Neural progenitor cell (in vitro differentiated cells): ENCODE measurements around the gene CTSV.

Experiments used
- EZH2phosphoT487 ChIP-seq: fragments of 200-600 bp; sonication (generic); IDR thresholded peaks from 2 replicates; pipeline ENCODE4 v1.6.1; 2017; ENCODE audit warnings: antibody characterized with exemption
- TF ChIP-seq, protein P1 (sequence below): fragments of 200-600 bp; sonication (generic); IDR thresholded peaks from 2 replicates; pipeline ENCODE4 v1.5.1; 2017; ENCODE audit warnings: antibody characterized with exemption, mild to moderate bottlenecking

DNA sequence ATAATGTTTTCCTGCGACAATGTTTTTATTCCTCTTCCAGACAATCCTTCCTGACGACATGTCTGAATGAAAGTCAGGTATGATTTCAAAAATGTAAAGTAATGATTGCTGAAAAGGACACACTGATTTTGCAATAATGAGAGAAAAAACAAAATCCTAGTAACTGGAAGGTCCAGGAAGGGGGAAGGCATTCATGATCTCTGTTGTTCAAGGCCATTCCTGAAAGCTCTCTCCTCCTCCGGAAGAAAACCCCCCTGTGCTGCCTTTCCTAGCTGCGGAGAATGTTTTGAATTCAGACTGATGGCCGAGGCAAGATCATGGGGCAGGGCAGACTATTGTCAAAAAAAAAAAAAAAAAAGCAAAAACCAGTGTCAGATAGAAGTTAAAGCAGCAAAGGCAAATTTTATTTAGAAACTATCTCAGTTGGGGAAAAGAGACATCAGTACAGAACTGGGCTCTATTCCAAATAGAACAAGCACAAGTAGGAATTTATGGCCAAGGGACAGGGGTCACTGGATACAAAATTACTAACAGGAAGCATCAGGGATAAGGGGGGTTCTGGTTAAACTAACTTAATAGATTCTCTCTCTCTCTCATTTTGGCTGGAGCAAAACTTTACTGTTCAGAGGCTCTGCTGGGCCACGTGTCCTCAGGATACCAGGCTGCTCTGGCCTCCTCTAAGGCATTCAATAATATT is 36.5 kb upstream of the CTSV start:
- TF ChIP-seq EZH2phosphoT487 = no peak
- TF ChIP-seq, protein P1, sequence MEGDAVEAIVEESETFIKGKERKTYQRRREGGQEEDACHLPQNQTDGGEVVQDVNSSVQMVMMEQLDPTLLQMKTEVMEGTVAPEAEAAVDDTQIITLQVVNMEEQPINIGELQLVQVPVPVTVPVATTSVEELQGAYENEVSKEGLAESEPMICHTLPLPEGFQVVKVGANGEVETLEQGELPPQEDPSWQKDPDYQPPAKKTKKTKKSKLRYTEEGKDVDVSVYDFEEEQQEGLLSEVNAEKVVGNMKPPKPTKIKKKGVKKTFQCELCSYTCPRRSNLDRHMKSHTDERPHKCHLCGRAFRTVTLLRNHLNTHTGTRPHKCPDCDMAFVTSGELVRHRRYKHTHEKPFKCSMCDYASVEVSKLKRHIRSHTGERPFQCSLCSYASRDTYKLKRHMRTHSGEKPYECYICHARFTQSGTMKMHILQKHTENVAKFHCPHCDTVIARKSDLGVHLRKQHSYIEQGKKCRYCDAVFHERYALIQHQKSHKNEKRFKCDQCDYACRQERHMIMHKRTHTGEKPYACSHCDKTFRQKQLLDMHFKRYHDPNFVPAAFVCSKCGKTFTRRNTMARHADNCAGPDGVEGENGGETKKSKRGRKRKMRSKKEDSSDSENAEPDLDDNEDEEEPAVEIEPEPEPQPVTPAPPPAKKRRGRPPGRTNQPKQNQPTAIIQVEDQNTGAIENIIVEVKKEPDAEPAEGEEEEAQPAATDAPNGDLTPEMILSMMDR = no peak
